ENCODE results near the gene NOS1AP.

NOS1AP gene

DNA sequence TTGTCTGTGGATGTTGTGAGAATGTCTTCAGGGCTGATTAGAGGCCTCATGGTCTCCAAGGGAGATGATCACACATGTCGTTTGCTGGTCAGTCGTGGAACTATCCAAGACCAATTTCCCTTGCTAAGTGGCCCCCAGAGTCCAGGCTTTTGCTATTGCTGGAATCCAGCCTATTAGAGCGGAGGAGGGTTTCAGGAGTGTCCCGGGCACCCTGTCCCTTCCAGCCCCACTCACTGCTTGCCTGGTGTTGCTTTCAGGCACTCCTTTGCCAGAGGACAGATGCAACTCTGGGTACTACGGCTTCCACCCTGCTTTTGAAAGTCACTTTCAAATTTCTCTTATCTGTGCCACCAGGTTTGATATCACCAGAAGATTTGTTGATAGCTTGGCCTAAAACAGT is 149.1 kb downstream of the NOS1AP start:
- WGBS, 2 experiments (ENCODE audit: insufficient coverage in 2 of 2): 76 to 84% methylated on average over 4 to 5 of the region's 5 CpGs
- H3K4me3 ChIP-seq (ENCODE audit: extremely low read depth, insufficient read depth, low read length, poor library complexity, severe bottlenecking): no peak overlapping the region
- H3K9me3 ChIP-seq (ENCODE audit: control insufficient read depth, low read length): no peaks in the 10 kb centered on the region
- peaks cover 10% of the 10 kb centered on the region for H3K4me1 ChIP-seq (ENCODE audit: control insufficient read depth, insufficient read depth, low read length, poor library complexity, severe bottlenecking)
- H3K27ac ChIP-seq (ENCODE audit: low read depth, low read length, severe bottlenecking): no peak overlapping the region
- H3K36me3 ChIP-seq (ENCODE audit: control insufficient read depth, insufficient read depth, low read length): no peaks in the 10 kb centered on the region

DNA sequence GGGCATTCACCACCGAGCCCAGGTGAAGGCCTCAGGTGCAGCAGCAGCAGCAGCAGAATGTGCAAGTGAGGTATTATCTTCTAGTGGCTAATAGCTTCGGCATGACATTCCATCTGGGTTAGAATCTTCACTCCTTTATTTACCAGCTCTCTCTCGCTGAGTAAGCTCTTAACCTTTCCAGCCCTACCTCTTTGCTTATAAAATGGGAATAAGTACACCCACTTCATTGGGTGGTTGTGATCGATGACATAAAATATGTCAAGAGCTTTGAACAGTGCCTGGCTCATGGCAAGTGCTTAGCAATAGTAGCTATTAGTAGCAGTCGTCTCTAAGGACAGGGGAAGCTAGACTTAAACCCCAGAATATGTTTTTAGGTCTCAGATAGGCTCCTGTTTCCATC is 149.5 kb downstream of the NOS1AP start:
- H3K36me3 ChIP-seq (ENCODE audit: control insufficient read depth, insufficient read depth, low read length): no peaks in the 10 kb centered on the region
- H3K9me3 ChIP-seq (ENCODE audit: control insufficient read depth, low read length): no peaks in the 10 kb centered on the region
- WGBS, 2 experiments (ENCODE audit: insufficient coverage in 2 of 2): 93% methylated on average over 2 of the region's 5 CpGs; no CpG with 5 or more reads in 1 of the 2 experiments
- no peak overlapping the region for H3K27ac ChIP-seq (ENCODE audit: low read depth, low read length, severe bottlenecking)
- H3K4me1 ChIP-seq (ENCODE audit: control insufficient read depth, insufficient read depth, low read length, poor library complexity, severe bottlenecking): peaks cover 10% of the 10 kb centered on the region
- no peak overlapping the region for H3K4me3 ChIP-seq (ENCODE audit: extremely low read depth, insufficient read depth, low read length, poor library complexity, severe bottlenecking)

DNA sequence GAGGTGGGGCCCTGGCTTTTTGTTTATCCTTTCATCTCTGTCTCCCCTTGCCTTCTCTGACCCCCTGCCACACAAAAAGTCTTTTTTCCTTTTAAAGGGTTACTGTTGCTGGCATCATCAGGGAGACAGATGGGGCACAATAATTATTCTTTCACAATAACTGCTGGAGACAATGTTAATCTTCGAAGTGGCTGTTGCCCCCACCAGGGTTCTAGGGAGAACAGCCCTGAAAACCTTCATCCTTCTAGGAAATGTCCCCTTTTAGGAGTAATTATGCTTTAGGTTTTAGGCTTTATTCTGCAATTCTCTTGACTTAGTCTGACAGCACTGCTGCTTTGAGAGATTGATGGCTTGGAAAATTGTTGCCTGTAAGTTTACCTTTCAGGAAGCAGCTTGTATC is 150.0 kb downstream of the NOS1AP start:
- WGBS, 2 experiments (ENCODE audit: insufficient coverage in 2 of 2): no CpG with 5 or more reads among the region's 1 CpG
- Histone ChIP-seq H3K9me3 (ENCODE audit: control insufficient read depth, low read length) (no peaks in the 10 kb centered on the region), H3K4me3 (ENCODE audit: extremely low read depth, insufficient read depth, low read length, poor library complexity, severe bottlenecking) (no peak overlapping the region), H3K27ac (ENCODE audit: low read depth, low read length, severe bottlenecking) (no peak overlapping the region), H3K36me3 (ENCODE audit: control insufficient read depth, insufficient read depth, low read length) (no peaks in the 10 kb centered on the region), H3K4me1 (ENCODE audit: control insufficient read depth, insufficient read depth, low read length, poor library complexity, severe bottlenecking) (peaks cover 10% of the 10 kb centered on the region)

DNA sequence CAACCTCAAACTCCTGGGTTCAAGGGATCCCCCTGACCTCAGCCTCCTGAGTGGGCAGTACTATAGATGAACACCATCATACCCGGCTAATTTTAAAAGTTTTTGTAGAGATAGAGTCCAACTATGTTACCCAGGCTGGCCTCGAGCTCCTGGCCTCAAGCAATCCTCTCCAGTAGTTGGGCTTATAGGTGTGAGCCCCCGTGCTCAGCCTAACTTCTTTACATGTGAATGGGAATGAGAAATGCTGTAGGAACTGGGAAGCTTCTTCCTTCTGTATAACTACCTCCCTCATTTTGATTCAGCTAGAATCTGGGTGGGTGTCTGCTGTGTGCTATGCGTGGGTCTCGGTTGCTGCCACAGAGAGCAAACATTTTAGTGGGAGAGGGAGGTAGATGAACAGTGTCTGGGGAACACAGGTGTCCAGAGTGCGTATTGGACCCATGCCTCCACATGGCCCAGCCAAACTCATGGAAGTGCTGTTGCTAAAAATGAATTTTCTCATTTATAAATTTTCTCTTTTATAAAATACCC is 150.6 kb downstream of the NOS1AP start:
- no peak overlapping the region for H3K4me3 ChIP-seq (ENCODE audit: extremely low read depth, insufficient read depth, low read length, poor library complexity, severe bottlenecking)
- no peaks in the 10 kb centered on the region for H3K36me3 ChIP-seq (ENCODE audit: control insufficient read depth, insufficient read depth, low read length)
- H3K9me3 ChIP-seq (ENCODE audit: control insufficient read depth, low read length): no peaks in the 10 kb centered on the region
- WGBS, 2 experiments (ENCODE audit: insufficient coverage in 2 of 2): 47 to 70% methylated on average over 2 to 3 of the region's 6 CpGs
- H3K4me1 ChIP-seq (ENCODE audit: control insufficient read depth, insufficient read depth, low read length, poor library complexity, severe bottlenecking): peaks cover 10% of the 10 kb centered on the region
- H3K27ac ChIP-seq (ENCODE audit: low read depth, low read length, severe bottlenecking): no peak overlapping the region

DNA sequence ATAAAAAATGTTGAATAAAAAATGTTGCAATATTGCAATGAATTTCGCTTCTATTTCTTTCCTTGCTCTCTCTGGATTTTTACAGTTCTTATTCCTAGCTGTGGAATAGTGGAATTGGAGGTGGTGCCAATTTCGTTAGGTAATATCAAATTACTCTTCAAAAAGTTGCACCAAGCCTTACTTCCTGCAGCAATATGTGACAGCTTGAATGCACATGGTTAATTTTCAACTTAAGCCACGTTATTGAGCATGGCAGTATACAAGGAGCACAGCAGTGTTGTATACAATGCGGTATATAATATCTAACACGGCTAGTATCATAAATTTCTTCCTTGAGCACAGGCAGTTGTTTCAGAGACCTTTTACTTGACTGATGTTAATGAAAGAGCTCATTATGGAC is 152.5 kb downstream of the NOS1AP start:
- 69% methylated on average over 2 of the region's 5 CpGs; no CpG with 5 or more reads in 1 of the 2 experiments for WGBS, 2 experiments (ENCODE audit: insufficient coverage in 2 of 2)
- H3K4me1 ChIP-seq (ENCODE audit: control insufficient read depth, insufficient read depth, low read length, poor library complexity, severe bottlenecking): no peaks in the 10 kb centered on the region
- H3K36me3 ChIP-seq (ENCODE audit: control insufficient read depth, insufficient read depth, low read length): no peaks in the 10 kb centered on the region
- H3K9me3 ChIP-seq (ENCODE audit: control insufficient read depth, low read length): no peaks in the 10 kb centered on the region
- H3K27ac ChIP-seq (ENCODE audit: low read depth, low read length, severe bottlenecking): no peak overlapping the region
- no peak overlapping the region for H3K4me3 ChIP-seq (ENCODE audit: extremely low read depth, insufficient read depth, low read length, poor library complexity, severe bottlenecking)

DNA sequence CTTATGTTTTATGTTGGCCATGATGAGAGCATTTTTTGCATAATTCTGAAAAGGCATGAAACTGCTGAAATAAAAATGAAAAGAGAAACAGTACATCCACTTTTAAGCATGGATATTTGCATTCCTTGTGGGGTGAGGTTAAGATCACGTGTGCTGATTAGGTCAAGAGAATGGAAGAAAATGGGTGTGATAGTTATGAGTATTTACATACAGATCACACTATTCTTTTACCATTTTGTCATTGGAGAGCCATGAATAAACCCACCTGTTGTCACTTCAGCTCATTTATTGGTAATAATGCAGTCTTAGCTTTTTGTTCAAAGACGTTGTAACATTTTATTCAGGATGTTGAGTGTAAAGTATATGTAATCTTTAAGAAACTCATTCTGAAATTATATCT is 153.2 kb downstream of the NOS1AP start:
- no peaks in the 10 kb centered on the region for H3K36me3 ChIP-seq (ENCODE audit: control insufficient read depth, insufficient read depth, low read length)
- H3K4me1 ChIP-seq (ENCODE audit: control insufficient read depth, insufficient read depth, low read length, poor library complexity, severe bottlenecking): no peaks in the 10 kb centered on the region
- no peak overlapping the region for H3K27ac ChIP-seq (ENCODE audit: low read depth, low read length, severe bottlenecking)
- no peaks in the 10 kb centered on the region for H3K9me3 ChIP-seq (ENCODE audit: control insufficient read depth, low read length)
- WGBS, 2 experiments (ENCODE audit: insufficient coverage in 2 of 2): no CpG with 5 or more reads among the region's 2 CpGs
- no peak overlapping the region for H3K4me3 ChIP-seq (ENCODE audit: extremely low read depth, insufficient read depth, low read length, poor library complexity, severe bottlenecking)

DNA sequence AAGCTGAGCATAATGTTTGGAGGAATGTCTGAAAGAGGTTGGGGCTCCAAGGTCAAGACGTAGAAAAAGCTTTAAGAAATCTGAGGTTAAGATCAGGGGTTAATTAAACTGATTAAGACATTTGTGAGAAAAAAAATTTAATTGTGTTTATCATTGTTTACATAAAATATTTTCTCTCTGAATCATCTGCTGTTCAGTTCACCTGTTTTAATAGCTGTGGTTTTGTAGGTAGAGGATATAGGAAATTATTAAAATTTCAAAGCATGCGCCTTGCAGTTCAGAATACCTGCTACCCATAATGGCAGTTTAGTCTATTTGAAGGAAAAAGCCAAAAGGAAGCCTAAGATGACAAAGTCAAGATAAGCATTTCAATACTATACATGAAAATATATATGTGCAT is 154.0 kb downstream of the NOS1AP start:
- Histone ChIP-seq H3K36me3 (ENCODE audit: control insufficient read depth, insufficient read depth, low read length) (no peaks in the 10 kb centered on the region), H3K4me1 (ENCODE audit: control insufficient read depth, insufficient read depth, low read length, poor library complexity, severe bottlenecking) (no peaks in the 10 kb centered on the region), H3K4me3 (ENCODE audit: extremely low read depth, insufficient read depth, low read length, poor library complexity, severe bottlenecking) (no peak overlapping the region), H3K27ac (ENCODE audit: low read depth, low read length, severe bottlenecking) (no peak overlapping the region), H3K9me3 (ENCODE audit: control insufficient read depth, low read length) (no peaks in the 10 kb centered on the region)
- WGBS, 2 experiments (ENCODE audit: insufficient coverage in 2 of 2): 100% methylated on average over 1 of the region's 2 CpGs; no CpG with 5 or more reads in 1 of the 2 experiments

DNA sequence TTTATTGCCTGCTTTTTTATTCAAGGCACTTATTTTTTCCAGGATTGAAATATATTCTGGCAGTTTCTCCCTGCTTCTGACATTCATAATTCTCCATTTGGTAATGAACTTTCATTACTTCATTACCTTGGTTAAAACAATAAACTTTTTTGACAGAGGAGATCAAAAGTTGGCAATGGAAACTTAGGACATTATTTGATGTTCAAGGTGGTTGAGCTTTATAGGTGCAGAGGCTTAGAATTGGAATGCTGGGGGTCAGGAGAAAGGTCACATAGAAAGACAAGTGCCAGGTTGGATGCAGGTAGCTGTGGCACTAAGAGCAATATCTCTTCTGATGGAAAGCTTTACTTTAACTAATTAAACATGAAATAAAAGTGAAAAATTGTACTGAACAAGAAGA is 154.8 kb downstream of the NOS1AP start:
- no peak overlapping the region for H3K4me3 ChIP-seq (ENCODE audit: extremely low read depth, insufficient read depth, low read length, poor library complexity, severe bottlenecking)
- no peak overlapping the region for H3K27ac ChIP-seq (ENCODE audit: low read depth, low read length, severe bottlenecking)
- no peaks in the 10 kb centered on the region for H3K9me3 ChIP-seq (ENCODE audit: control insufficient read depth, low read length)
- H3K4me1 ChIP-seq (ENCODE audit: control insufficient read depth, insufficient read depth, low read length, poor library complexity, severe bottlenecking): no peaks in the 10 kb centered on the region
- no peaks in the 10 kb centered on the region for H3K36me3 ChIP-seq (ENCODE audit: control insufficient read depth, insufficient read depth, low read length)

DNA sequence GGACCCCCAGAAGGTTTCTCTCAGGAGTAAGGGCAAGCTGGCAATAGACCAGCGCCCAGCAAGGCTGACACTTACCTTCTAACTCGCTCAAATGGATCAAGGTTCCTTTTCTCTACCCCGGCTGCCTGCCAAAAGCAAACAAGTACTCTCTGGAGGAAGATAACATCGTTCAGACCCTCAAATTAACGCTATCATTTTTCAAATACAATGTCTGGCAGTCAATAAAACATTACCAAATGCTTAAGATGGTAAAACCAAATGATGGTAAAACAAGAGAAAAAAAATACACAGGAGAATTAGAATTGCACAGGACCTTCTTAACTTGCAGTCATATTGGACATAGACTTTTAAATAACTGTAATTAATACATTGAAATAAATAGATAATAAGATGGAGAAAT is 159.1 kb downstream of the NOS1AP start:
- Histone ChIP-seq H3K4me3 (ENCODE audit: extremely low read depth, insufficient read depth, low read length, poor library complexity, severe bottlenecking) (no peak overlapping the region), H3K27ac (ENCODE audit: low read depth, low read length, severe bottlenecking) (no peak overlapping the region), H3K9me3 (ENCODE audit: control insufficient read depth, low read length) (no peaks in the 10 kb centered on the region), H3K36me3 (ENCODE audit: control insufficient read depth, insufficient read depth, low read length) (no peaks in the 10 kb centered on the region), H3K4me1 (ENCODE audit: control insufficient read depth, insufficient read depth, low read length, poor library complexity, severe bottlenecking) (no peaks in the 10 kb centered on the region)
- WGBS, 2 experiments (ENCODE audit: insufficient coverage in 2 of 2): 75 to 79% methylated on average over 3 of the region's 5 CpGs

DNA sequence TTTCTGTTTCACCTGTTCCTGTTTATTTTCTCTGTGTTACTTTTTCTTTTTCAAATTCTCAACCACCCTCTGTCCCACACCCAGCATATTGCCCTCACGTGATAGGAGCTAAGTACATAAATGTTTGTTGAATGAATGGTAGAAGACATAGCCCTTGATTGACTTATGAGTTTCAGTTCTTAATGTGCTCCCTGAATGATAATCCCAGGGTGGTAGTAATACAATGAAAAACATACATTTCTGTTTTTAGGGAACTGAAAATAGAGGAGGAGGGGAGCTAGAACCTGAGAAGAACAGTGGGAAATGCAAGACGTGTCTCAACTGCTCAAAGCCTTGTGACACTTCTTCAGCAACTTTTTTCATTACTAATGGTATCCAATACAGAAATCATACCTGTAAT is 160.1 kb downstream of the NOS1AP start:
- Histone ChIP-seq H3K36me3 (ENCODE audit: control insufficient read depth, insufficient read depth, low read length) (no peaks in the 10 kb centered on the region), H3K4me3 (ENCODE audit: extremely low read depth, insufficient read depth, low read length, poor library complexity, severe bottlenecking) (no peak overlapping the region), H3K4me1 (ENCODE audit: control insufficient read depth, insufficient read depth, low read length, poor library complexity, severe bottlenecking) (no peaks in the 10 kb centered on the region), H3K9me3 (ENCODE audit: control insufficient read depth, low read length) (no peaks in the 10 kb centered on the region), H3K27ac (ENCODE audit: low read depth, low read length, severe bottlenecking) (no peak overlapping the region)
- no CpG with 5 or more reads among the region's 2 CpGs for WGBS, 2 experiments (ENCODE audit: insufficient coverage in 2 of 2)

DNA sequence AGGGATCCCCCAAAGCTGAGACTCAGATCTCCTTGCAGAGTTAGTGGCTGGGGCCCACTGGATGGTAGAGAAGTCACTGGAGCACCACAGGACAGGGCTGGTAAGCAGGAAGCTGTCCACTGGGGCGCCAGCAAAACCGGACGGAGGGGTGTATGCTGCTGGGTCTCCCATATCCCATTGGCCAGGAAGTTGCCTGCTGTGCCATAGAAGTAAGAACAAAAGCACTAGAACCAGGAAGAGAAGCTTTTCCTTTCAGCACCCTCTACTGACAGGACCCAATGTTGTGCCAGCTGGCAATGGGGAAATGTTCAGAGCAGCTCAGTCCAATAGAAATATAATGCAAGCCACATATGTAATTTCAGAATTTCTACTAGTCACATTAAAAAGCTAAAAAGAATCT is 160.6 kb downstream of the NOS1AP start:
- H3K9me3 ChIP-seq (ENCODE audit: control insufficient read depth, low read length): no peaks in the 10 kb centered on the region
- H3K27ac ChIP-seq (ENCODE audit: low read depth, low read length, severe bottlenecking): no peak overlapping the region
- no peaks in the 10 kb centered on the region for H3K4me1 ChIP-seq (ENCODE audit: control insufficient read depth, insufficient read depth, low read length, poor library complexity, severe bottlenecking)
- no peak overlapping the region for H3K4me3 ChIP-seq (ENCODE audit: extremely low read depth, insufficient read depth, low read length, poor library complexity, severe bottlenecking)
- WGBS, 2 experiments (ENCODE audit: insufficient coverage in 2 of 2): 17 to 20% methylated on average over 2 to 3 of the region's 3 CpGs
- H3K36me3 ChIP-seq (ENCODE audit: control insufficient read depth, insufficient read depth, low read length): no peaks in the 10 kb centered on the region
